ENCODE data around the gene GALM.

- no peak for TF ChIP-seq CTCF (conservative IDR thresholded peaks at IDR 0.05 in 1 of 2, IDR thresholded peaks at IDR 0.05 in 1 of 2; ENCODE audit: low read depth in 1 of 2, low read length in 2 of 2)
- TF ChIP-seq EZH2 (IDR thresholded peaks at IDR 0.05; ENCODE audit: low read length, missing control alignments) = no peak
Measured at GRCh38 chr2:38635139-38635538, 30.8 kb upstream of the GALM start.
